Measurements from ENCODE around the gene DBNDD2.

The DBNDD2 gene

GRCh38 chr20:45387274-45387673 lies 20.8 kb upstream of the DBNDD2 start:
- no peak for DNase-seq (ENCODE audit: low spot score)

- DNase-seq (ENCODE audit: low spot score) = no peak
These were observed 17.2 kb upstream of the DBNDD2 start for GRCh38 chr20:45390931-45391330.

DNA sequence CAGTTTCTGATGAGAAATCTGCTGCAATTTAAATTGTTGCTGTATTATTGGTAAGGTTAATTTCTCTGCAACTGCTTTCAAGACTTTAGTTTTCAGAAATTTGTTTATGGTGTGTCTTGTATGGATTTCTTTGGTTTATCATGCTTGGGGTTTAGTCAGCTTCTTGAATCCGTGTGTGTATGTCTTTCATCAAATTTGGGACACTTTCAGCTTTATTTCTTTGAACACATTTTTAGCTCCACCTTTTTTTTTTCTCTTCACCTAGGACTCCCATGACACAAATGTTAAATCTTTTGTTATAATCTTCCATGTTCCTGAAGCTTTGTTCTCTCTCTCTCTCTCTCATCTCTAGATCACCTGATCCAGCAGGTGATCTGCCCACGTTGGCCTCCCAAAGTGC lies 16.5 kb upstream of the DBNDD2 start:
- DNase-seq (ENCODE audit: low spot score) = no peak

DNA sequence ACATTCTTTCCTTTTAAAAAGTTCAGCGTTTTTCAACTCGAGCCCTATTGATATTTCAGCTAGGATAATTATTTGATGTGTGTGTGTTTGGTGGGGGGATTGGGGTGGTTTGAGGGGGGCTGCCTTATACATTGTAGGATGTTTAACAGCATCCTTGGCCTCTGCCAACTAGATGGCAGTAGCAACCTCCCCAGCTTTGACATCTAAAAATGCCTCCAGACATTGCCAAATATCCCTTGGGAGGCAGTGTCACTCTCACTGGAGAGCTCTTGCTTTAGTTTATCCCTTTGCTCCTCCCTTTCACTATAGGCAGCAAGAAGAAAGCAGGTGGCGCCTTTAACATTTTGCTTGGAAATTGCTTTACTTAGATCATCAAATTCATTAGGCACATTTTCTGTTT lies 15.4 kb upstream of the DBNDD2 start:
- no peak for DNase-seq (ENCODE audit: low spot score)

DNA sequence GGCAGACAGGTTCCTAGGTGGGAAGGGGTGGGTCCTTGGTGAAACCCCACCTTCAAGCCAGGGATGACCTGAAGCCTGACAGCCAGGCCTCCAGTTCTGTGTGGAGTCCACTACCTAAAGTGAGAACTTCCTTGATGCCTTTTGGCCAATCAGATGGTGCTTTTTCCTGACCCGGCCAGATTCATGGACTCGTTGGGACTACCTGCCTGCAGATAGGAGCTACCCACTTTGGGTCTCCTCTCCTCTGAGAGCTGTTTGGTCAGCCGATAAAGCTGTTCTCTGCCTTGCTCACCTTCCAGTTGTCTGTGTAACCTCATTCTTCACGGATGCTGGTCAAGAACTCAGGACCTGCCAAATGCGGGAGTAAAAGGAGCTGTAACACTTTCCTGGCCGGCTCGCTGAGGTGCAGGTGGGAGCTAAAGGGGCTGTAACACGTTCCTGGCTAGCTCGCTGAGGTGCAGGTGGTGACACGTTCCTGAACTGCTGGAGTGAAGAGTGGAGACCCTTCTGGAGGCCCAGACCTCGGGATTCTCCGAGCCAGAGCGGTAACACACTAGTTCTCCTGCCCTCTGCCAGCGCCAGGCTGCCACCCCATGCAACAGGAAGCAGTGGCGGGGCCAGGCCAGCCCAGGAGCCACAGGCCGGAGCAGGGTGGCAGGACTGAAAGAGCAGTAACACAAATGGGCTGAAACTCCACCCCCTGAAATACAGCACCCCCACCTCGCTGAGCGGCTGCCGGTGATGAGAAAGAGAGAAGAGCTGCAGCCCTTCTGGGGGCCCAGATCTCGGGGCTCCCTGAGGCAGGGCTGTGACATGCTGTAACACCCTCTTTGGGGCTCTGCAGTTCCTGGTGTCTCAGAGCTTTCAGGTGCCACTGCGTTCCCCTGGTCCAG lies 13.6 kb upstream of the DBNDD2 start:
- no peak for DNase-seq (ENCODE audit: low spot score)

- DNase-seq (ENCODE audit: low spot score) = no peak
These were observed 13.0 kb upstream of the DBNDD2 start for GRCh38 chr20:45395114-45395415.

GRCh38 chr20:45399018-45399417 lies 9.1 kb upstream of the DBNDD2 start:
- DNase-seq (ENCODE audit: low spot score) = no peak

DNA sequence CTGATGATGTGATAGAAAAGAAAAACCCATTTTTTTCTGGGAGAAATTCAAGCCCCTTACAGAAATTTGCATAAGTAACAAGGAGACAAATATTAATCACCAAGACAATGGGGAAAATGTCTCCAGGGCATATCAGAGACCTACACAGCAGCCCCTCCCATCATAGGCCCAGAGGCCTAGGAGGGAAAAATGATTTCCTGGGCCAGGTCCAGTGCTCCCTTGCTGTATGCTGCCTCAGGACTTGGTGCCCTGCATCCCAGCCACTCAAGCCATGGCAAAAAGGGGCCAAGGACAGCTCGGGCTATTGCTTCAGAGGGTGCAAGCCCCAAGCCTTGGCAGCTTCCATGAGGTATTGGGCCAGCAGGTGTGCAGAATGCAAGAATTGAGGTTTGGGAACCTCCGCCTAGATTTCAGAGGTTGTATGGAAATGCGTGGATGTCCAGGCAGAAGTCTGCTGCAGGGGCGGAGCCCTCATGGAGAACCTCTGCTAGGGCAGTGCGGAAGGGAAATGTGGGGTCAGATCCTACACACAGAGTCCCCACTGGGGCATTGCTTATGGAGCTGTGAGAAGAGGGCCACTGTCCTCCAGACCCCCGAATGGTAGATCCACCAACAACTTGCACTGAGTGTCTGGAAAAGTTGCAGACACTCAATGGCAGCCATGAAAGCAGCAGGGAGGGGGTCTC lies 7.6 kb upstream of the DBNDD2 start:
- no peak for DNase-seq (ENCODE audit: low spot score)

DNA sequence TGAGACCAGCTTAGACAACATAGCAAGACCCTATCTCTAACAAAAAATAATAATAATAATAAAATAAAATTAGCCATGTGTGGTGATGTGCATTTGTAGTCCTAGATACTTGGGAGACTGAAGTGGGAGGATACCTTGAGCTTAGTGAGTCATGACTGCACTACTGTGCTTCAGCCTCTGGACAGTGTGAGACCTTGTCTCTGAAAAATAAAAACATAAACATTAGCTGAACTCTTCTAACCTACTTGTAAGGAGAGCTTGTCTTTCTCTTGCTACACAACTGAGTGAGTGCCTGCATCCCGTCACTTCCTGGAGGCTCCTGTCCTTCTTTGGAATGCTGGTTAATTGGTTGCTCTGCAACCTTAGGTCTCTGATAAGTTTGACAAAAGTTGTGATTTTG lies 5.1 kb upstream of the DBNDD2 start:
- DNase-seq (ENCODE audit: low spot score) = no peak

DNA sequence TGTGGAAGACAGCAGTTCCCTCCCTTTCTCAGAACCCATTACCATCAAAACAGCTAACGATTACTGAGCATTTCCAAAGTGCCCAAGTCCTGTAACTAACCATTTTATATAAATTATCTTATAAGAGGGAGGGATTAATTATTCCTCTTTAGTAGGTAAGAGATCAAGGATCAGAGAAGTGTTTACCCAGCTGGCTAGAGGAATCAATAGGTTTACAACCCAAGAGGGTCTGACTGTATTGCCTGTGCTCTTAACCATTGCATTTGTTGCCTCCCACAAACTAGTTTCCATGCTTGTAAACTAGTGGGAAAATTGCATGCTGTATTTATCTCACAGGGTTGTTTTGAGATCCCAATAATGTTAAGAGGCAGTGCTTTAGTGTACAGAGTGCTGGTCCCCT lies 3.7 kb upstream of the DBNDD2 start:
- no peak for DNase-seq (ENCODE audit: low spot score)

- DNase-seq (ENCODE audit: low spot score) = peak; percentile 52
These were observed 2.4 kb upstream of the DBNDD2 start for GRCh38 chr20:45405571-45406259.

- DNase-seq (ENCODE audit: low spot score) = peak; percentile 72
These were observed 1.6 kb upstream of the DBNDD2 start for GRCh38 chr20:45406260-45407066.

GRCh38 chr20:45407067-45407745 lies 883 bp upstream of the DBNDD2 start:
- DNase-seq (ENCODE audit: low spot score) = no peak

DNA sequence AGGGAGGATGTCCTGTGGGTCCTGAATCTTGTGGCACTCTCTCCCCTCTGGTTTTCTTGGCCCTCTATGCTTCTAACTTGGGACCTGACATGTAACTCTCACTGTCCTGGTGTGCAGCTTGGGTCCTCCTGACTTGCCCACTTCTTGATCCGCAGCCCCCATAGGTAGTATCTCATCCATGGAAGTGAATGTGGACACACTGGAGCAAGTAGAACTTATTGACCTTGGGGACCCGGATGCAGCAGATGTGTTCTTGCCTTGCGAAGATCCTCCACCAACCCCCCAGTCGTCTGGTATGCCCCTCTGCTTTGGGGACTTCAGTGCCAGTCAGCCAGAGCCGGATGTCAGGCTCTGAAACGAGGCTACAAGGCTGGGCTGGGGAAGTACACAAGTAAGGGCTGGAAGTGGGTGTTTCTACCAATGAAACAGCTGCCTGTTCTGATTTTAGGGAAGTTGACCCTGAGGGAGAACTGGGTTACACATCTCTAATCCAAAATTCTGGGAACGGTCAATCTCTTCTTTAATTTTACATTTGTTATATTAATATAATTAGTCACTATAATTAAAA lies 641 bp downstream of the DBNDD2 start:
- DNase-seq (ENCODE audit: low spot score) = no peak

DNA sequence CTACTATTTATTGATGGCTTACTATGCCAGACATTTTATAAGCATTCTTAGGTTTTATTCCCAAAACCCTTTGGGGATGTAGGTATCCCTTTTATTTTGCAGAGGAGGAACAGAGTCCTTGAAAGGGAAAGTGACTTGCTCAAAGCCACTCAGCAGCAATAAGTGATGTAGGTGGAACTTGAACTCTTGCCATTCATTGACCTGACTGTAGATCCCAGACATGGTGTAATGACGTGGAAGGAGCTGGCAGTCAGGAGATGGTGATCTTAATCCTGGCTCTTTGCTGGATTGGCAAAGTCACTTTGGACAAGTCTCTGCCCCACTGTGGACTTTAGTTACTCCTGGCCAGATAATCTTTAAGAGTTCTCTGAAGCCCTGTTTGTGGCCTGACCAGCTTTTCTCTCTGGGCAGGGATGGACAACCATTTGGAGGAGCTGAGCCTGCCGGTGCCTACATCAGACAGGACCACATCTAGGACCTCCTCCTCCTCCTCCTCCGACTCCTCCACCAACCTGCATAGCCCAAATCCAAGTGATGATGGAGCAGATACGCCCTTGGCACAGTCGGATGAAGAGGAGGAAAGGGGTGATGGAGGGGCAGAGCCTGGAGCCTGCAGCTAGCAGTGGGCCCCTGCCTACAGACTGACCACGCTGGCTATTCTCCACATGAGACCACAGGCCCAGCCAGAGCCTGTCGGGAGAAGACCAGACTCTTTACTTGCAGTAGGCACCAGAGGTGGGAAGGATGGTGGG lies 1.6 kb downstream of the DBNDD2 start:
- DNase-seq (ENCODE audit: low spot score) = no peak

- DNase-seq (ENCODE audit: low spot score) = no peak
These were observed 2.8 kb downstream of the DBNDD2 start for GRCh38 chr20:45410887-45411286.

DNA sequence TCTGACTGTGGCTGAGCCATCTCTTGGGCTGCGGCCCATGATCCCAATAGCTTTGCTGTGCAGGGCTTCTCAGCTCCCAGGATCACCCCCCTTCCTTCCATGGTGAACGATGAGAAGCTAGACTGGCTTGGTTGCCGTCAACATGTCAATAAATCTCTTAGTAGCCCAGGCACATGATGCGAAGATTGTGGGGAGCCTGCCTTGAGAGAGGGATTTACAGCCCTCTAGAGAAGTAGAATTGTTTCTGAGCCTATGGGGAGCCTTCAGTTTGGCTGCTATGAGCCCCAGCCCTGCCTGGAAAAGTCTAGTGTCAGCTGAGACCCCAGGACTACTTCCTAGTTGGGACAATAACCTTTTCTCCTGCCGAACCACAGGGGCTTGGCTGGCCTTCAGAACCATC lies 4.6 kb downstream of the DBNDD2 start:
- DNase-seq (ENCODE audit: low spot score) = no peak

DNA sequence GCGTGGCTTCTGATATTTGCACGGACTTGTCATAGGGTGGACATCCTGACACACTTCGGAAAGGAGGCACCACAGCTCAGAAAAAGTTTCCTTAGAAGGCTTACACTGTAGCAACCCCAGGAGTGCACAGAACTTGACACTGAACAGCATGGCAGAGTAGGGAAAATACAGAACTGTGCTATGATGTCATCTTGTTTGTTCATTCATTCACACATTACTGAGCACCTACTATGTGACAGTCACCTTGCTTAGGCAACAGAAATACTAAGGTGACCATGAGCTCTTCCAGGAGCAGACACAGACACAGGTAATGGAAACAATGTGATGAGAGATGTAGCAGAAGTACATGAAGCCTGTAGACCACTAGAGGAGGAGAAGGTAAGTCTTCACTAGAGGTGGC lies 5.4 kb downstream of the DBNDD2 start:
- DNase-seq (ENCODE audit: low spot score) = no peak

- peak; percentile 93 for DNase-seq (ENCODE audit: low spot score)
These were observed 7.9 kb downstream of the DBNDD2 start, which contains the start of gene PIGT for GRCh38 chr20:45415822-45416637. Gene PIGT (plus strand): TSS chr20:45416141. CDS start chr20:45416157, 16 bp downstream.

DNA sequence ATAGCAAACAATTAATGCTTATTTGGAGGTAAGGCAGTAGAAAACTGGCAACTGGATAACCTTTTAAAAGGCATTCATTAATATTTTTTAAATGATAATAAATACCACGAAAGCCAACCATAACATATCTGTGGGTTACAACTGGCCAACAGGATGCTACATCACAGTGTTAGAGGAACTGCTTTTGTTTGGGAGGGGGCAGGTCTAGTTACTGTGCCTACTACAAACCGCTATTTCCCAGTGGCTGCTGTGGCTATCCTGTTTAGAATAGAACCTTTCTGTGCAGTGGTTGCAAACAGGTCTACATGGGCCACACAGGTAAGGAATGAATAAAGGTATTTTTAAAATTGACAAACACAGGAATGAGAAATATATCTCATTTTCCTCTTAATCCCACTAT lies 8.8 kb downstream of the DBNDD2 start:
- no peak for DNase-seq (ENCODE audit: low spot score)

All from HuH-7 (cell line).